H9 (cell line): ENCODE results near the gene FMN1. TPM values are rescaled to one million over a fixed set of nuclear protein-coding genes. Genes with fewer than 3 reads are reported as not detected.

ENCODE experiments used
- DNase-seq: peaks from one replicate; pipeline ENCODE4 v3.0.0-alpha.2; 2017
- H2AFZ ChIP-seq: one replicate; pipeline ENCODE4 v1.6.1; 2013; ENCODE audit warnings: mild to moderate bottlenecking, low read length, control low read depth, moderate library complexity
- H2AK5ac ChIP-seq: 2 replicates; pipeline ENCODE4 v1.6.1; 2013; ENCODE audit warnings: low read length, control low read depth, mixed read lengths; ENCODE audit not compliant: insufficient read length
- H2BK120ac ChIP-seq: one replicate; pipeline ENCODE4 v1.6.1; 2013; ENCODE audit warnings: low read depth, mild to moderate bottlenecking, low read length, control low read depth, inconsistent platforms; ENCODE audit not compliant: poor library complexity, severe bottlenecking
- H2BK12ac ChIP-seq: 2 replicates; pipeline ENCODE4 v1.6.1; 2013; ENCODE audit warnings: low read length, control low read depth, mixed read lengths, low read depth; ENCODE audit not compliant: insufficient read length
- H2BK15ac ChIP-seq: 2 replicates; pipeline ENCODE4 v1.6.1; 2013; ENCODE audit warnings: low read depth, low read length, control low read depth
- H2BK20ac ChIP-seq: one replicate; pipeline ENCODE4 v1.6.1; 2013; ENCODE audit warnings: low read depth, mild to moderate bottlenecking, low read length, control low read depth, inconsistent platforms; ENCODE audit not compliant: poor library complexity, severe bottlenecking
- H2BK5ac ChIP-seq: 2 replicates; pipeline ENCODE4 v1.6.1; 2013; ENCODE audit warnings: low read length, control low read depth, mixed read lengths; ENCODE audit not compliant: insufficient read length
- H3K14ac ChIP-seq: 2 replicates; pipeline ENCODE4 v1.6.1; 2013; ENCODE audit warnings: low read length, control low read depth; ENCODE audit not compliant: insufficient read depth
- H3K18ac ChIP-seq: 2 replicates; pipeline ENCODE4 v1.6.1; 2013; ENCODE audit warnings: low read depth, mild to moderate bottlenecking, mixed read lengths, low read length, control low read depth; ENCODE audit not compliant: insufficient read length
- H3K23ac ChIP-seq: 2 replicates; pipeline ENCODE4 v1.6.1; 2013; ENCODE audit warnings: low read length, control low read depth, mixed read lengths, low read depth; ENCODE audit not compliant: insufficient read length
- H3K23me2 ChIP-seq: 2 replicates; pipeline ENCODE4 v1.6.1; 2013; ENCODE audit warnings: low read depth, mild to moderate bottlenecking, mixed read lengths, low read length, control low read depth; ENCODE audit not compliant: insufficient read length, poor library complexity, severe bottlenecking
- H3K27ac ChIP-seq: 2 replicates; pipeline ENCODE4 v1.5.1; 2013; ENCODE audit warnings: low read length, control low read depth, mixed read lengths, low read depth; ENCODE audit not compliant: insufficient read length
- H3K27me3 ChIP-seq: 2 replicates; pipeline ENCODE4 v1.6.1; 2013; ENCODE audit warnings: low read length, control low read depth, inconsistent platforms; ENCODE audit not compliant: insufficient read depth
- H3K4ac ChIP-seq: 2 replicates; pipeline ENCODE4 v1.6.1; 2013; ENCODE audit warnings: low read depth, mild to moderate bottlenecking, control low read depth, inconsistent platforms, low read length, moderate library complexity
- H3K4me1 ChIP-seq: 2 replicates; pipeline ENCODE4 v1.6.1; 2013; ENCODE audit warnings: low read length, control low read depth, inconsistent platforms; ENCODE audit not compliant: insufficient read depth
- H3K4me2 ChIP-seq: 2 replicates; pipeline ENCODE4 v1.6.1; 2013; ENCODE audit warnings: low read length, control low read depth, mixed read lengths; ENCODE audit not compliant: insufficient read length, insufficient read depth
- H3K56ac ChIP-seq: 2 replicates; pipeline ENCODE4 v1.6.1; 2013; ENCODE audit warnings: low read depth, mild to moderate bottlenecking, mixed read lengths, low read length, control low read depth; ENCODE audit not compliant: insufficient read length
- H3K79me1 ChIP-seq: 2 replicates; pipeline ENCODE4 v1.6.1; 2013; ENCODE audit warnings: low read depth, mild to moderate bottlenecking, moderate library complexity, low read length, control low read depth, inconsistent platforms; ENCODE audit not compliant: insufficient read depth, poor library complexity, severe bottlenecking
- H3K79me2 ChIP-seq: 2 replicates; pipeline ENCODE4 v1.6.1; 2013; ENCODE audit warnings: low read length, control low read depth, inconsistent platforms; ENCODE audit not compliant: insufficient read depth
- H3K9ac ChIP-seq: 2 replicates; pipeline ENCODE4 v1.6.1; 2013; ENCODE audit warnings: low read length, control low read depth, mixed read lengths; ENCODE audit not compliant: insufficient read length; ENCODE audit errors: extremely low read depth
- H3K9me3 ChIP-seq: one replicate; pipeline ENCODE4 v1.6.1; 2013; ENCODE audit warnings: low read depth, low read length, inconsistent platforms; ENCODE audit not compliant: control insufficient read depth
- H3T11ph ChIP-seq: one replicate; pipeline ENCODE4 v1.6.1; 2013; ENCODE audit warnings: mild to moderate bottlenecking, low read length, control low read depth, inconsistent platforms
- H4K20me1 ChIP-seq: one replicate; pipeline ENCODE4 v1.6.1; 2013; ENCODE audit not compliant: control insufficient read depth, insufficient read length, insufficient read depth
- H4K5ac ChIP-seq: 2 replicates; pipeline ENCODE4 v1.6.1; 2013; ENCODE audit warnings: low read depth, mild to moderate bottlenecking, mixed read lengths, low read length, control low read depth; ENCODE audit not compliant: insufficient read length
- H4K8ac ChIP-seq: replicated peaks from 2 replicates; pipeline ENCODE4 v1.6.1; 2013; ENCODE audit warnings: low read length, control low read depth, mixed read lengths, low read depth; ENCODE audit not compliant: insufficient read length
- H4K91ac ChIP-seq: 2 replicates; pipeline ENCODE4 v1.6.1; 2013; ENCODE audit warnings: low read depth, mild to moderate bottlenecking, moderate library complexity, mixed read lengths, low read length, control low read depth; ENCODE audit not compliant: insufficient read length
- H3K27ac Mint-ChIP-seq, 3 experiments: 2 replicates in 2 of 3; 3 replicates in 1 of 3; pipeline ENCODE4 v1.8.0; 2020 to 2021; ENCODE audit warnings: mixed read lengths in 3 of 3, mild to moderate bottlenecking in 1 of 3, moderate library complexity in 1 of 3
- H3K27me3 Mint-ChIP-seq: 2 replicates; pipeline ENCODE4 v1.8.0; 2021; ENCODE audit warnings: low read depth, mild to moderate bottlenecking, moderate library complexity, mixed read lengths
- H3K36me3 Mint-ChIP-seq, 3 experiments: 2 replicates in 2 of 3; 3 replicates in 1 of 3; pipeline ENCODE4 v1.8.0; 2020 to 2021; ENCODE audit warnings: low read depth in 3 of 3, mixed read lengths in 3 of 3; ENCODE audit not compliant: insufficient read depth in 1 of 3
- H3K4me1 Mint-ChIP-seq, 2 experiments: 2 replicates each; pipeline ENCODE4 v1.8.0; 2020; ENCODE audit warnings: mixed read lengths in 2 of 2
- H3K4me3 Mint-ChIP-seq, 2 experiments: 2 replicates in 1 of 2; 3 replicates in 1 of 2; pipeline ENCODE4 v1.8.0; 2020 to 2021; ENCODE audit warnings: mild to moderate bottlenecking in 2 of 2, mixed read lengths in 2 of 2, moderate library complexity in 1 of 2
- H3K9me3 Mint-ChIP-seq, 2 experiments: 2 replicates in 1 of 2; 3 replicates in 1 of 2; pipeline ENCODE4 v1.8.0; 2020; ENCODE audit warnings: mild to moderate bottlenecking in 2 of 2, mixed read lengths in 2 of 2, moderate library complexity in 1 of 2
- CTCF ChIP-seq: fragments of 200-600 bp; sonication (generic); conservative IDR thresholded peaks from 3 replicates; pipeline ENCODE4 v1.8.0; 2021; ENCODE audit warnings: antibody characterized with exemption, mild to moderate bottlenecking
- WGBS: extraction: QIAGEN DNeasy Blood & Tissue Kit; methylation state at CpG from one replicate; pipeline ENCODE4 v1.1.7; 2013; ENCODE audit warnings: missing lambda C conversion rate, low lambda C conversion rate, mixed read lengths; ENCODE audit not compliant: insufficient read length; ENCODE audit errors: extremely low coverage; 5-methylcytosine and 5-hydroxymethylcytosine counted together
- total RNA-seq: library from RNA; stranded (reverse); gene quantifications from 2 replicates; pipeline ENCODE4 v1.2.1, GENCODE V29; 2021

The FMN1 gene
- total RNA-seq, 1 experiment from 2014 or later: 1.9 TPM

GRCh38 chr15:32864051-32864450, 330.5 kb downstream of the FMN1 start:
- Mint-ChIP-seq H3K4me3 (no peak overlapping the region), H3K36me3 (no peaks in the 10 kb centered on the region)
- WGBS: no CpG with 5 or more reads among the region's 1 CpG

More at GRCh38 chr15:32864051-32864450, 330.5 kb downstream of the FMN1 start:
- H2BK20ac ChIP-seq: no peak overlapping the region
- no peak overlapping the region for H4K91ac ChIP-seq
- H3K4me1 ChIP-seq: no peaks in the 10 kb centered on the region; the same call in 1 of the 2 replicates
- DNase-seq: no peak
- no peaks in the 10 kb centered on the region for H3K9me3 ChIP-seq
- Mint-ChIP-seq H3K4me1 (peaks cover 19 to 21% of the 10 kb centered on the region in 2 experiments), H3K27ac (no peak overlapping the region), H3K9me3 (no peaks in the 10 kb centered on the region; a peak in 1 of 5 replicates), H3K27me3 (no peaks in the 10 kb centered on the region)
- H3K23me2 ChIP-seq: no peaks in the 10 kb centered on the region
- H3K27ac ChIP-seq: no peak overlapping the region
- H3K14ac ChIP-seq: no peak overlapping the region
- no peak overlapping the region for H3K56ac ChIP-seq
- no peaks in the 10 kb centered on the region for H4K20me1 ChIP-seq
- H2BK15ac ChIP-seq: no peak overlapping the region
- H2BK5ac ChIP-seq: no peak overlapping the region
- H3K79me1 ChIP-seq: no peaks in the 10 kb centered on the region
- no peak for TF ChIP-seq CTCF
- no peak overlapping the region for H4K8ac ChIP-seq
- H3K79me2 ChIP-seq: no peaks in the 10 kb centered on the region
- no peak overlapping the region for H2BK12ac ChIP-seq
- H2AK5ac ChIP-seq: no peak overlapping the region
- H3K18ac ChIP-seq: no peak overlapping the region
- no peak overlapping the region for H3K4me2 ChIP-seq
- H3K9ac ChIP-seq: no peak overlapping the region
- H2AFZ ChIP-seq: no peak overlapping the region
- no peak overlapping the region for H2BK120ac ChIP-seq
- H3K23ac ChIP-seq: no peak overlapping the region
- H3K4ac ChIP-seq: no peak overlapping the region
- no peak overlapping the region for H4K5ac ChIP-seq
- H3K27me3 ChIP-seq: no peaks in the 10 kb centered on the region
- no peak overlapping the region for H3T11ph ChIP-seq
